T47D (cell line): ENCODE results near the gene METTL23.
A peak's percentile ranks its signal among the peaks of the same experiment; 100 is the strongest.

Experiments used
- DNase-seq, 2 experiments: peaks; one replicate each; pipeline versions ENCODE4 v3.0.0 to v3.0.0-alpha.2; 2011 to 2012; ENCODE audit warnings: low read depth in 1 of 2, low spot score in 1 of 2
- JUND ChIP-seq: IDR thresholded peaks from 2 replicates; pipeline ENCODE4 v1.6.1; 2012; ENCODE audit warnings: low read depth
- in situ Hi-C: cut with HindIII; loops from 2 replicates; pipeline ENCODE4 v1.10.0; 2016; ENCODE audit warnings: low sequenced_read_pairs, low pct_unique_long_range_greater_than_20kb

The METTL23 gene

GRCh38 chr17:76726776-76727718 lies at the start of gene METTL23:
METTL23 (plus strand) TSS chr17:76726839; CDS start chr17:76729711, 2,872 bp downstream.
- TF ChIP-seq JUND, result no peak
- in situ Hi-C loops, result no loop called here
- peak; percentile 72 to 78 for DNase-seq

- no peak for DNase-seq
- in situ Hi-C loops, result no loop called here
- no peak for TF ChIP-seq JUND
Observed at GRCh38 chr17:76677406-76677805, 49.2 kb upstream of the METTL23 start.

- no peak for DNase-seq
- TF ChIP-seq JUND, result no peak
- in situ Hi-C loops, result no loop called here
Observed at GRCh38 chr17:76678330-76678729, 48.3 kb upstream of the METTL23 start.

- no peak for DNase-seq
- in situ Hi-C loops, result no loop called here
- no peak for TF ChIP-seq JUND
Observed at GRCh38 chr17:76679239-76679638, 47.4 kb upstream of the METTL23 start.

- DNase-seq, result peak; percentile 81 to 85
- in situ Hi-C loops, result no loop called here
- TF ChIP-seq JUND, result no peak
Observed at GRCh38 chr17:76681222-76682137, 45.2 kb upstream of the METTL23 start.

- TF ChIP-seq JUND, result no peak
- DNase-seq, result no peak
- in situ Hi-C loops, result no loop called here
Observed at GRCh38 chr17:76682296-76682695, 44.3 kb upstream of the METTL23 start.

- DNase-seq, result no peak
- no peak for TF ChIP-seq JUND
- in situ Hi-C loops, result no loop called here
Observed at GRCh38 chr17:76683011-76683755, 43.5 kb upstream of the METTL23 start.

- no peak for TF ChIP-seq JUND
- in situ Hi-C loops, result no loop called here
- DNase-seq, result no peak
Observed at GRCh38 chr17:76683921-76684745, 42.5 kb upstream of the METTL23 start.

GRCh38 chr17:76684756-76685155 lies 41.9 kb upstream of the METTL23 start:
- TF ChIP-seq JUND, result no peak
- no peak for DNase-seq
- in situ Hi-C loops, result no loop called here

- no peak for TF ChIP-seq JUND
- in situ Hi-C loops, result no loop called here
- DNase-seq, result no peak
Observed at GRCh38 chr17:76685366-76685765, 41.3 kb upstream of the METTL23 start.

- no peak for TF ChIP-seq JUND
- in situ Hi-C loops, result no loop called here
- no peak for DNase-seq
Observed at GRCh38 chr17:76685846-76686245, 40.8 kb upstream of the METTL23 start.
